Endothelial cell of umbilical vein (primary cell): ENCODE measurements around the gene OXA1L. TPM values are rescaled to one million over a fixed set of nuclear protein-coding genes. Genes with fewer than 3 reads are reported as not detected.

Experiments used
- BruUV-seq: library from RNA; stranded (reverse); fragments of 400-500 nt; replicated peaks from 2 replicates; lab custom pipeline; 2021; lab: Mats Ljungman, UMichigan
- CTCF ChIA-PET: fragments of 300-600, 350-600 bp; sonication (Branson Sonifier 250); formaldehyde crosslinking; loops from one replicate; lab custom pipeline; 2021; ENCODE audit warnings: antibody characterized with exemption, inconsistent platforms; lab: Charles Lee
- POLR2A ChIA-PET: fragments of 300-600, 350-600 bp; sonication (Branson Sonifier 250); formaldehyde crosslinking; loops from one replicate; lab custom pipeline; 2021; ENCODE audit warnings: antibody characterized with exemption, inconsistent platforms; lab: Charles Lee
- DNase-seq: peaks from one replicate; pipeline ENCODE4 v3.0.0-alpha.2; 2011; ENCODE audit warnings: low read depth, low spot score
- FAIRE-seq: peaks from 2 replicates; lab custom pipeline; 2011; peaks lifted over from hg19 to GRCh38; lab: Jason Lieb, UNC
- H2AFZ ChIP-seq: 2 replicates; pipeline ENCODE4 v1.6.0; 2012; ENCODE audit warnings: low read depth, low read length, control low read depth, inconsistent platforms
- H3K27ac ChIP-seq: 2 replicates; pipeline ENCODE4 v1.5.1; 2011; ENCODE audit warnings: low read depth, mild to moderate bottlenecking, control low read depth, low read length, moderate library complexity; ENCODE audit not compliant: insufficient read depth
- H3K27me3 ChIP-seq, 2 experiments: 2 replicates each; pipeline versions ENCODE4 v1.6.0 to v1.6.1; 2011; ENCODE audit warnings: low read length in 2 of 2, mixed read lengths in 1 of 2; ENCODE audit not compliant: control insufficient read depth in 2 of 2, insufficient read depth in 2 of 2
- H3K36me3 ChIP-seq, 2 experiments: 2 replicates in 1 of 2; 3 replicates in 1 of 2; pipeline ENCODE4 v1.5.1; 2011; ENCODE audit warnings: low read length in 2 of 2, mild to moderate bottlenecking in 1 of 2, moderate library complexity in 1 of 2; ENCODE audit not compliant: control insufficient read depth in 2 of 2, insufficient read depth in 2 of 2; ENCODE audit errors: extremely low read depth in 1 of 2
- H3K4me1 ChIP-seq: 3 replicates; pipeline ENCODE4 v1.5.1; 2011; ENCODE audit warnings: mild to moderate bottlenecking, low read length; ENCODE audit not compliant: control insufficient read depth, insufficient read depth; ENCODE audit errors: extremely low read depth
- H3K4me2 ChIP-seq: 2 replicates; pipeline ENCODE4 v1.6.1; 2011; ENCODE audit warnings: low read length, control low read depth, mixed read lengths; ENCODE audit not compliant: insufficient read depth
- H3K4me3 ChIP-seq, 3 experiments: fragments of 200-600 bp in 1 of 3; sonication (generic), shearing (Covaris generic) in 1 of 3; replicated peaks in 1 of 3; 2 replicates each; pipeline ENCODE4 v1.5.1; 2011 to 2016; ENCODE audit warnings: control low read depth in 3 of 3, low read length in 3 of 3, mild to moderate bottlenecking in 2 of 3, inconsistent platforms in 1 of 3, low read depth in 1 of 3, moderate library complexity in 1 of 3; ENCODE audit not compliant: insufficient read depth in 1 of 3
- H3K79me2 ChIP-seq: 2 replicates; pipeline ENCODE4 v1.6.0; 2012; ENCODE audit warnings: low read length, inconsistent platforms; ENCODE audit not compliant: control insufficient read depth, insufficient read depth
- H3K9ac ChIP-seq: replicated peaks from 2 replicates; pipeline ENCODE3; 2011; ENCODE audit warnings: low read length, control low read depth; ENCODE audit not compliant: insufficient read depth; ENCODE audit errors: extremely low read depth
- H3K9me1 ChIP-seq: replicated peaks from 3 replicates; pipeline ENCODE4 v1.6.0; 2011; ENCODE audit warnings: mild to moderate bottlenecking, low read length; ENCODE audit not compliant: control insufficient read depth, insufficient read depth; ENCODE audit errors: extremely low read depth
- H3K9me3 ChIP-seq: replicated peaks from 2 replicates; pipeline ENCODE4 v1.5.1; 2012; ENCODE audit warnings: low read length, inconsistent platforms; ENCODE audit not compliant: control insufficient read depth, insufficient read depth
- H4K20me1 ChIP-seq: replicated peaks from 2 replicates; pipeline ENCODE3; 2011; ENCODE audit warnings: mild to moderate bottlenecking, low read length; ENCODE audit not compliant: control insufficient read depth, insufficient read depth; ENCODE audit errors: extremely low read depth
- EZH2 ChIP-seq: IDR thresholded peaks from 2 replicates; pipeline ENCODE4 v1.6.1; 2012; ENCODE audit warnings: borderline replicate concordance, low read depth, mild to moderate bottlenecking, moderate library complexity, low read length, inconsistent platforms; ENCODE audit not compliant: severe bottlenecking
- FOS ChIP-seq: IDR thresholded peaks from 2 replicates; pipeline ENCODE4 v1.6.1; 2011; ENCODE audit warnings: mild to moderate bottlenecking, low read length, moderate library complexity, borderline replicate concordance; ENCODE audit not compliant: insufficient read depth
- GATA2 ChIP-seq: IDR thresholded peaks from 2 replicates; pipeline ENCODE4 v1.7.0; 2011; ENCODE audit warnings: low read depth, mild to moderate bottlenecking, moderate library complexity, mixed read lengths, low read length; ENCODE audit not compliant: insufficient read length, insufficient read depth
- JUN ChIP-seq: IDR thresholded peaks from 2 replicates; pipeline ENCODE4 v1.6.1; 2011; ENCODE audit warnings: borderline replicate concordance, low read depth; ENCODE audit not compliant: insufficient read length, insufficient read depth
- MYC ChIP-seq: IDR thresholded peaks from one replicate; pipeline ENCODE4 v1.6.1; 2011; ENCODE audit warnings: mild to moderate bottlenecking, low read depth, low read length
- POLR2A ChIP-seq: IDR thresholded peaks from 2 replicates; pipeline ENCODE4 v1.6.1; 2012; ENCODE audit warnings: low read depth, mild to moderate bottlenecking, control low read depth, low read length
- POLR2AphosphoS5 ChIP-seq: IDR thresholded peaks from 2 replicates; pipeline ENCODE4 v1.6.1; 2012; ENCODE audit warnings: low read depth, mild to moderate bottlenecking, control low read depth, low read length, moderate library complexity; ENCODE audit not compliant: insufficient read depth
- dilution Hi-C: fragments of 300-500 bp; cut with MboI; formaldehyde crosslinking; loops from one replicate; pipeline ENCODE4 v1.15.0; 2019; ENCODE audit warnings: low sequenced_read_pairs; ENCODE audit not compliant: extremely low pct_ligation_motif_present
- intact Hi-C: fragments of 100-400 bp; cut with micrococcal nuclease; formaldehyde crosslinking; loops from one replicate; pipeline ENCODE4 v1.10.0; 2022
- polyA plus RNA-seq, 4 experiments: library from polyadenylated mRNA; depleted of rRNA in 3 of 4; stranded (reverse) in 3 of 4; unstranded in 1 of 4; fragments of >200 nt; gene quantifications; 2 replicates each; pipeline versions ENCODE4 v1.2.1 to v1.2.3, GENCODE V29; 2011 to 2012; ENCODE audit warnings: missing spikeins in 1 of 4
- total RNA-seq: library from RNA; stranded (reverse); gene quantifications from 2 replicates; pipeline ENCODE4 v1.2.3, GENCODE V29; 2021
- TF ChIP-seq, protein P1 (sequence below): IDR thresholded peaks from 2 replicates; pipeline ENCODE4 v1.6.1; 2011; ENCODE audit not compliant: insufficient read depth, insufficient read length
- TF ChIP-seq, protein P2 (sequence below), 2 donors: IDR thresholded peaks; 1 replicate in 1 of 2; 2 replicates in 1 of 2; pipeline ENCODE4 v1.5.1; 2011; ENCODE audit warnings: low read length in 2 of 2, mild to moderate bottlenecking in 2 of 2, moderate library complexity in 2 of 2, control low read depth in 1 of 2, inconsistent platforms in 1 of 2, low read depth in 1 of 2; ENCODE audit not compliant: insufficient read depth in 1 of 2; ENCODE audit errors: extremely low read depth in 1 of 2

OXA1L gene
- total and polyA plus RNA-seq, 2 donors (not counting 3 experiments of a cell fraction or from before 2014, with no cell fraction given): 212 to 294 TPM

DNA sequence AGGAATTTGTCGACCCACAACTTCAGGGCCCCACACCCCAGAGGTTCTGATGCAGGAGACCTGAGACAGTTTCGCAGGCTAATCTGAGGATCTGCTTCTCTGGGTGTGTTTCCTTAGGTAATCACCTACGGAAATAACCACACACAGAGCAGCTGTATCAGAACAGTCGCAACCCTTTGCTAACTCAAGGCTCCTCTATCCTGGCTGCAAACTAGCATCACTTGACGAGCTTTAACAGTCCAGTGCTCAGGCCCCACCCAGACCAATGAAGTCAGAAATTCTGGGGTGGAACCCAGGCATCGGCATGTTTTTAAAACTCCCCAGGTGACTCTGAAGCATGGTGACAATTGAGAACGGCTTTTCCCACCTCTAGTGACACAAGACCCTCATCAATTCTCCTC is 28.1 kb downstream of the OXA1L start:
- H3K4me2 ChIP-seq: no peak overlapping the region
- no TSS peak for BruUV-seq
- no peaks in the 10 kb centered on the region for H3K4me1 ChIP-seq
- H4K20me1 ChIP-seq: no peaks in the 10 kb centered on the region
- no peak overlapping the region for H3K9ac ChIP-seq
- H3K36me3 ChIP-seq: peaks cover 0 to 3% of the 10 kb centered on the region in 2 experiments
- intact Hi-C loops: no loop called here
- H3K4me3 ChIP-seq: no peak overlapping the region
- ChIA-PET CTCF (interaction anchor here (1.3 kb wide), 1 partner anchor 224 kb away, joined by 5 read pairs; no protein-coding TSS in a partner anchor), POLR2A (no interaction called here)
- H3K27me3 ChIP-seq: peaks cover 0 to 5% of the 10 kb centered on the region in 2 experiments
- TF ChIP-seq POLR2A (no peak), MYC (no peak), POLR2AphosphoS5 (no peak)
- TF ChIP-seq, protein P1, sequence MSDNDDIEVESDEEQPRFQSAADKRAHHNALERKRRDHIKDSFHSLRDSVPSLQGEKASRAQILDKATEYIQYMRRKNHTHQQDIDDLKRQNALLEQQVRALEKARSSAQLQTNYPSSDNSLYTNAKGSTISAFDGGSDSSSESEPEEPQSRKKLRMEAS: no peak
- H2AFZ ChIP-seq: no peak overlapping the region
- FAIRE-seq (no peak), DNase-seq (no peak)
- H3K9me1 ChIP-seq: no peaks in the 10 kb centered on the region
- H3K79me2 ChIP-seq: no peaks in the 10 kb centered on the region
- H3K27ac ChIP-seq: no peak overlapping the region
- dilution Hi-C loops: no loop called here
- H3K9me3 ChIP-seq: no peaks in the 10 kb centered on the region

DNA sequence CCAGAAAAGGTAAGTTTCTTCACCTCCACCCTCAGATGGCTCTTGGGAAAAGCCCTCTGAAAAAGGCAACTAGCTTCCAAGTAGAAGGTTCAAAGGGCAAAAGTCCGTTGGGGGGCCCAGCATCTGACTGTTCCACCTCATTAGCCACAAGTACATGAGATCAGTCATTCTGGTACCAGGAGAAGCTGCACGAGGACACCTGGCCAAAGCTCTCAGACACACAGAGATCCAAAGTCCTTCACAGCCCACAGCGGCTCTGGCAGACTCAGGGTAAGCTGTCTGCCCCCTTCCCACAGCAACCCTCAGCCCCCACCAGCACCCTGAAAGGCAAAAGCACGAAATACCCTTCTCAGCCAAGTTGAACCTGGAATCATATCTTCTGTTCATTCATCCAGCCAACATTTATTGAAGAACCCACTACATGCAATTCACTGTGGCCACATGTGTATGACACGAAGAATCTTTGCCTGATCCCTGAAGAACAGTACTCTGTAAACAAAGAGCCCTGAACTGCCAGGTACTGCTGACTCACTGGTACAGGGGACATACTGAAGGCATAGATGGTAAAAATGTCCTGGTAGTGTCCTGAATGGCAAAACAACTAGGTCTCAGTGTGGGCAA is 29.7 kb downstream of the OXA1L start:
- Histone ChIP-seq H2AFZ (no peak overlapping the region), H4K20me1 (no peaks in the 10 kb centered on the region), H3K27me3 (peaks cover 0 to 5% of the 10 kb centered on the region in 2 experiments), H3K4me3 (no peak overlapping the region), H3K4me2 (no peak overlapping the region), H3K9me1 (no peaks in the 10 kb centered on the region), H3K36me3 (peaks cover 0 to 3% of the 10 kb centered on the region in 2 experiments), H3K79me2 (no peaks in the 10 kb centered on the region), H3K9me3 (no peaks in the 10 kb centered on the region), H3K4me1 (no peaks in the 10 kb centered on the region), H3K27ac (no peak overlapping the region), H3K9ac (no peak overlapping the region)
- no peak for FAIRE-seq
- no peak for DNase-seq
- TF ChIP-seq FOS (no peak), MYC (no peak), POLR2A (no peak), GATA2 (no peak), EZH2 (no peak), POLR2AphosphoS5 (no peak), JUN (no peak)
- TF ChIP-seq, protein P2, sequence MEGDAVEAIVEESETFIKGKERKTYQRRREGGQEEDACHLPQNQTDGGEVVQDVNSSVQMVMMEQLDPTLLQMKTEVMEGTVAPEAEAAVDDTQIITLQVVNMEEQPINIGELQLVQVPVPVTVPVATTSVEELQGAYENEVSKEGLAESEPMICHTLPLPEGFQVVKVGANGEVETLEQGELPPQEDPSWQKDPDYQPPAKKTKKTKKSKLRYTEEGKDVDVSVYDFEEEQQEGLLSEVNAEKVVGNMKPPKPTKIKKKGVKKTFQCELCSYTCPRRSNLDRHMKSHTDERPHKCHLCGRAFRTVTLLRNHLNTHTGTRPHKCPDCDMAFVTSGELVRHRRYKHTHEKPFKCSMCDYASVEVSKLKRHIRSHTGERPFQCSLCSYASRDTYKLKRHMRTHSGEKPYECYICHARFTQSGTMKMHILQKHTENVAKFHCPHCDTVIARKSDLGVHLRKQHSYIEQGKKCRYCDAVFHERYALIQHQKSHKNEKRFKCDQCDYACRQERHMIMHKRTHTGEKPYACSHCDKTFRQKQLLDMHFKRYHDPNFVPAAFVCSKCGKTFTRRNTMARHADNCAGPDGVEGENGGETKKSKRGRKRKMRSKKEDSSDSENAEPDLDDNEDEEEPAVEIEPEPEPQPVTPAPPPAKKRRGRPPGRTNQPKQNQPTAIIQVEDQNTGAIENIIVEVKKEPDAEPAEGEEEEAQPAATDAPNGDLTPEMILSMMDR (IDR thresholded peaks at IDR 0.05; ENCODE audit: extremely low read depth in 1 of 2, insufficient read depth in 1 of 2, low read depth in 1 of 2, low read length in 2 of 2): no peak
- TF ChIP-seq, protein P1: no peak
- BruUV-seq: no TSS peak
- POLR2A ChIA-PET: no interaction called here
- CTCF ChIA-PET: interaction anchor here (1.6 kb wide), 1 partner anchor 225 kb away, joined by 5 read pairs; no protein-coding TSS in a partner anchor
- dilution Hi-C loops (no loop called here), intact Hi-C loops (no loop called here)
